GM21786 (cell line): ENCODE measurements around the gene SNAP29.
A peak's percentile ranks its signal among the peaks of the same experiment; 100 is the strongest.
"Not testable (repeated sequence)": the region's sequence is repeated elsewhere in the genome, so short reads cannot be mapped to it uniquely, and the experiment has no call there.

Experiments used
- ATAC-seq: cut with Tn5 transposase; IDR thresholded peaks from one replicate; pipeline ENCODE4 v1.9.1; 2021; ENCODE audit not compliant: unreplicated experiment

SNAP29 gene

DNA sequence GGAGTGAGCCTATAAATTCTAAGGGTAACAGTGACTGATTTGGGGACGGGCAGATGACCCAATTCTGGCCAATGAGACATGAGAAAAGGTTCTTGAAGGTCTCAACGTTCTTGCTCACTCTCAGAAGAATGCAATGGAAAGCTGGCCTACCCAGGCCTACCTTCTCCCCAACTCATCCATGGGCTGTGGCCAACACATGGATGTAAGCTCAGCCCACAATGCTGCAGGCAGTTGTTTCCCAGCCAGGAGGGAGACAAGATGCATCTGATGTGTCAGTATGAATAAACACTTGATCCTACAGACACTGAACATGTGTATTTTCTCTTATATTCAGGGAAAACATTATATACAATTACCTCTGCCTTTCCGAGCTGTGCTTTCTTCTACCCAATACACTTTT is 24.6 kb upstream of the SNAP29 start:
- no peak for ATAC-seq

DNA sequence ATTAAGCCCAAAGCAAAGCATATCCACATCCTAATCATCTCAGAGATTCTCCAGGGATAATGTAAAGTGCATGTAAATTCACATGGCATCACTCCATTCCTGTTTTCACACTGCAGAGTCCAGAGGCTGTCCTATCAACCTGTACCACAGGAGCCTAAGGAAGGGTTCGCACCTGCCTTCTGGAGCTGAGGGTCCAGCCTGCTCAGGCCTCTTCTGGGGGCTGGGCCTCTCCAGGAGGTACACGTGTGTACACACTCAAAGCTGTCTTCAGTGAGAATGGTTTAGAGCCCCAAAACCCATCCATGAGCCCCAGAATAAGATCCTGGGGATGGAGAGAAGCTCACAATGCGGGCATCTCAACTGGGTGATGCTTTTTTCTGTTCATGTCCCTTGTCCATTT is 24.1 kb upstream of the SNAP29 start:
- no peak for ATAC-seq

DNA sequence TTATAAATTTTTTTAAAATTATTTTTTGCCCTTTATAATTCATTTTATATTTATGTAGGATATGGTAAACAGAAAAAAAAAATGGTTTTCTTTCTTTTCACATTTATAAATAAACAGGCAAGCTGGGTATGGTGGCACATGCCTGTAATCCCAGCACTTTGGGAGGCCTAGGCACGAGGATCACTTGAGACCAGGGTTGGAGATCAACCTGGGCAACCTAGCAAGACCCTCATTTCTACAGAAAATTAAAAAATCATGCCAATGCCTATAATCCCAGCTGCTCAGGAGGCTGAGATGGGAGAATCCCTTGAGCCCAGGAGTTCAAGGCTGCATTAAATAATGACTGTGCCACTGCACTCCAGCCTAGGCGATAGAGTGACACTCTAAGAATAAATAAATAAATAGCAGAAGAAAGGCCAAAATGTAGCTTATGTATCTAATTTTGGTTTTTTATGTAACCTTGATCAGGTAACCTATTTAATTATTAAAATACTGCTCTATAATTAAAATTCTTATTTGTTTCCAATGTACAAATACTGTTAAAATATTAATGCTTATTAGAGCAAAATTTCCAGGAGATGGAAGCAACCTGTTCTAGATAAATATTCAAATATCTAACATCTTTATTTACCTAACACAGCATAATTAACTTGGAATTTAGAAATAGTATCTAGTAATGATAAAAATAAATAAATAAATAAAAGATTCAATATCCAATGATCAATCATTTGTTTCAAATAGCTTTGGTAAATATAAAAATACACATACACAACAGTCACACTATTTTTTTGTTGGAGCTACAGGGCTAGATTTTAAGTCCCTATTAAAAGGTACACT is 21.6 kb upstream of the SNAP29 start:
- no peak for ATAC-seq

DNA sequence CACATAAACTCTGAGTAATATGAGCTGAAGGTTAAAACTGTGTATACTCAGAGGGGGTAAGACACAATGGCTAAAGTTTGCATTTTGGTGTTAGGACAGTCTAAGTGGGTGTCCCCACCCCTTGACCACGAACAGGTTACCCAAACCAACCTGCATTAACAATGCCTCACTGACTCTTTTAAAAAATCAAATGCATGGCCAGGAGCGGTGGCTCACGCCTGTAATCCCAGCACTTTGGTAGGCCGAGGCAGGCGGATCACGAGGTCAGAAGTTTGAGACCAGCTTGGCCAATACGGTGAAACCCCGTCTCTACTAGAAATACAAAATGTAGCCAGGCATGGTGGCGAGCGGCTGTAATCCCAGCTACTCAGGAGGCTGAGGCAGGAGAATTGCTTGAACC is 19.5 kb upstream of the SNAP29 start:
- not testable (repeated sequence) for ATAC-seq

DNA sequence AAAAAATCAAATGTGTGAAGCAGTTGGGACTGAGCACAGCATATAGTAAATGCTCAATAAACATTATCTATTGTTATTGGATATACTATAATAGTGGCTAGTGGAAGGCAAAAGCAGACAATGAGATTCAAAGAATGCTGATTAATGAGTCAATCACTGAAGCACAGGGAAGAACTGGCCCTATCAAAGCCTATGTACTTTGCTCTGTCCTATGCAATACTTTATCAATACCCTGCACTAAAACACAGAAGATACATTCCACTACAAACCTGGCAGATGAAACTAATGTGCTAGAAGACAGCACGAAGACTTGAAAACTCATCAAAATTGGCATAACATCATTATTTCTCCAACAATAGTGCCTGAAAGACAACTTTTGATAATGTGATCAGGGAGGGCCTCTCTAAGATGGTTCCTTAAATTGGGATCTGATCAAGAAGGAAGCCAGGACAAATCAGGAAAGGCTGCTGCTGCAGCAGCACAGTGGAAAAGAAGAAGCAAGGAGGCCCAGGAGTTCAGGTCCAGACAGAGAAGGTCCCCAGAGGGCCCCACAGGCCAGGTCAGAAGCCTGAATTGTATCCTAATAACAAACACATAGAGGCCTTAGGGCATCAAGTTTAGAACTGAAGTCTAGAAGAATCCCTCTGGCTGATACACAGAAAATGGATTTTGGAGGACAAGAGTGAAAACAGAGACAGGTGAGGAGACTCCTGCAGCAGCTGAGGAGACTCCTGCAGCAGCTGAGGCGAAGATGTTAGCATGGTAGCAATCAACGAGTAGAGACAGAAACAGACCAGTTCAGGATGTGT is 18.8 kb upstream of the SNAP29 start:
- no peak for ATAC-seq

DNA sequence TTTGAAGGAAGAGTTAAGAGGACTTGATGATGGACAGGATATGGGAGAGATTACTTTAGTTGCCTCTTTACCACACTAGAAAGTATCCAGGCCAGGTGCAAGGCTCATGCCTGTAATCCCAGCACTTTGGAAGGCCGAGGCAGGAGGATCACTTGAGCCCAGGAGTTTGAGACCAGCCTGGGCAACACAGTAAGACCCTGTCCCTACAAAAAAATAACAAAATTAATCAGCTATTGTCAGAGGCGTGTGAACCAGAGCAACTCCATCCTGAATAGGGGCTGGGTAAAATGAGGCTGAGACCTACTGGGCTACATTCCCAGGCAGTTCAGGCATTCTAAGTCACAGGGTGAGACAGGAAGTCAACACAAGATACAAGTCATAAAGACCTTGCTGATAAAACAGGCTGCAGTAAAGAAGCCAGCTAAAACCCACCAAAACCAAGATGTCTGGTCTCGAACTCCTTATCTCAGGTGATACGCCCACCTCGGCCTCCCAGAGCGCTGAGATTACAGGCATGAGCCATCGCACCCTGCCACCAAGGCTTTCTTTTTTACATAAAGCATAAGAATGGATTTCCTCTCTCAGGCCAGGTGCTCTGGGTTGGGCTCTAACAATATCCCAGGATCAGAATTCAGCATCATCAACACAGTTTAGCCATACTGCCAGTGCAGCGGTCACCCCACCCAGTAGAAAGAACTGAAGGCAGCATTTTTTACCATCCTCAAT is 18.0 kb upstream of the SNAP29 start:
- no peak for ATAC-seq

DNA sequence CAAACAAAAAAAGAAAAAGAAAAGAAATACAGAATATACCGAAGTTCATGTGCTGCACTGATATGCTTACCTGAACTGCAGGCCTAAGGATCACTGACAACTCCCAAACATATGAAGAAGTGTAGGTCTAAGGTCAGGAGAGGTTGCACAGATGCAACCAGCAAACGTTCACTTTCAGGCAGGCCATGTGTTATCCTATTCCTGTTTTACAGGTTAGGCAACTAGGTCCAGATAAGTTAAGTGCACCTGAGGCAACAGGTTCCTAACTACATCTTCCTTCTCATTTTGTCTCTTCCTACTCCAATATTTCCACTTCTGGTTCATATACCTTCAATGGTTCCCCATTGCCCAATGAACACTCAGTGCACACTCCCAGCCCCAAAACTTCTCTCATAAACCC is 15.3 kb upstream of the SNAP29 start:
- no peak for ATAC-seq

DNA sequence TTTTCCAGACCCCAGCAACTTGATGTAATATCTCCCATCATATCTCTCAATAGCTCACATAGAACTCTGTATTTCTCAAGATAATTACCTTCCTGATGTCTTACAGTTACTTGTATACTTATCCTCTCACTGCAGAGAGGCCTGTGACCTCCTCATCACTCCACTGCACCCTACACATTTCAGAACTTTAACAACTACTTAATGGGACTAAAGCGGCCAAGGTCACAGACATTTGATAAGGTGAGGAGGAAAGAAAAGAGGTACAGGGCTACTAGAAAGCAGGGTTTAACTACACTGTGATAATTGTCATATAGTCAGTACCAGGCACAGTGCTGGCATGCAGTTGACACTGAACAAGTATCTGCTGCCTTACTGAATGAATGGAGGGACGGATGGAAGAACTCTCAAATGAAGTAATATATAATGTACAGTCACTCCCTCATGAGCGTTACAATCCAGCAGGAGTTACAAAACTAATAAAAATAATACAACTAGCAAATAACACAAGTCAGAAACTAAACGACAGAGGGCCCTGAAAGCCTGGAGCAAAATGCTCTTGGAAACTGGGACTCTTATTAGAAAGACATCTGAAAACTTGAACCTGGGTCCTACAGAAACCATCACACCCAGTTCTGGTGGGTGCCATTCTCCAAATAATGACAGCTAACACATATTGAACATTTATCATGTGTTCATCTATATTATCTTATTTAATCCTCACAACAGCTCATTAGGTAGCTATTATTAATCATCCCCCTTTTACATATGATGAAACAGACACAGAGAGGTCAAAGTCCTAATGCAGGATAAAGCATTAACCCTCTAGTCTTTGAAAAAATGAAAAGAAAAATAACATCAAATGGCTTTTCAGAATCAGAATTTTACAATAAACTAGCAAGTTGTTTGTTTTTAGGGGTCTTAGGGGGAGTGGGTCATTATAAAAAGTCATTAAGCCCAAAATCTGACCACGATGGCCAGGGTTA is 14.5 kb upstream of the SNAP29 start:
- no peak for ATAC-seq

DNA sequence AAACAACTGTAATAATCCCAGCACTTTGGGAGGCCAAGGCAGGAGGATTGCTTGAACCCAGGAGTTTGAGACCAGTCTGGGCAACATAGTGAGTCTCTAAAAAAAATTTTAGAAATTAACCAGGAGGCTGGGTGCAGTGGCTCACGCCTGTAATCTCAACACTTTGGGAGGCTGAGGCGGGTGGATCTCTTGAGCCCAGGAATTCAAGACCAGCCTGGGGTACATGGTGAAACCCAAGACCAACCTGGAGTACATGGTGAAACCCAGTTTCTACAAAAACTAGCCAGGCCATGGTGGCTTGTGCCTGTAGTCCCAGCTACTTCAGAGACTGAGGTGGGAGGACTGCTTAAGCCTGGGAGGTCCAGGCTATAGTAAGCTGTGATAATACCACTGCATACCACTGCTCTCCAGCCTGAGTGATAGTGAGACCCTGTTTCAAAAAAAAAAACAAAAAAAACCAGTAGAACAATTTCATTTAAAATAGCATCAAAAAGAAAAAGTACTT is 11.4 kb upstream of the SNAP29 start:
- ATAC-seq = no peak

DNA sequence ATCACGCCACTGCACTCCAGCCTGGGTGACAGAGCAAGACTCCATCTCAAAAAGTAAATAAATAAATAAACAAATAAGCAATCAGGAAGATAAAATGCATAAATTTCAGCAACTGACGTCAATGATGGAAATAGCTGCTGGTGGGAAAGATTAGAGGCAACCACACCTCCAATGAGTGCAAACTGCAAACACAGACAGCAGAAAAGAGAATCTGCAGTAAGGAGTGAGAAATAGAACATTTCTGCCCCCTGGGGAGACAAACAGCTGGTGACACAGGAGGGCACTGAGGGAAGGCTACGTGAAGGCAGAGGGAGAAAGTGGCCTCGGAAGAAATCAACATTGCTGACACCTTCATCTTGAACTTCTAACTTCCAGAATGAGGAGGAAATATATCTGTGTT is 6.7 kb upstream of the SNAP29 start:
- no peak for ATAC-seq

DNA sequence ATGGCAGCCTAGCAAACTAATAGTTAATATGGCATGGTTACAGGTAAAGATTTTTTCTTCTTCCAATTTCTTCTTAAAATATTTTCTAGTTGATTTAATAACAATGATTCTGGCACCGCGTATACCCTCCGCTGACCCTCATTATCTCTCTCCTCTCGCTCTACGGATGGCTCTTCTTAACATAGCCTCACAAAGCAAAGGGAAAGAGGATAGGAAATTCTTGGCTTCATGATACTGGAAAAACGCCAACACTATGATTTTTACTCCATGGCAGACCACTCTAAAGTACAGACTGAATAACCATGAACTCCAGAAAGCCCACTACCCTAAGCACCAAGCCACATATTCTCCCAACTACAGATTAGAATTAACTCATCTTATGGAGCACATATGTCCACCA is 6.3 kb upstream of the SNAP29 start:
- no peak for ATAC-seq

DNA sequence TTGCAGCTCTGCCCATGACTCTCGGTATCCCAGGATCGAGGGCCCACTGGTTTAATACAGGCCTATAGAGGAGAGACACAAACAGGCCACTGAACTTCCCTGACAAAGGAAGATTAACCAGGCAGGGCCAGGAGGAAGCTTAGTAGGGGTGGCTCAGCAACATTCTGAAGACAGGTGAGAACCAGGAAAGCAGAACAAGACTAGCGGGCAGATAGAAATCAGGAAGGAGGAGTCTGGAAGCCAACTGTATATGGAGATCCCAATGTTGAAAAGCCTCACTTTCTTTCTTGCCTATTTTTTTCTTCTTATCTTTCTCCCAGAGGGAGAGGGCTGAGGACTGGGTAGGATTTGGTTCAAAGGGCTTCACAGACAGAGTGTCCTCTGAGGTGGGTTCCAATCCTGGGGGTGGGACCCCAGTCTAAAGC is 5.6 kb upstream of the SNAP29 start:
- ATAC-seq = no peak

DNA sequence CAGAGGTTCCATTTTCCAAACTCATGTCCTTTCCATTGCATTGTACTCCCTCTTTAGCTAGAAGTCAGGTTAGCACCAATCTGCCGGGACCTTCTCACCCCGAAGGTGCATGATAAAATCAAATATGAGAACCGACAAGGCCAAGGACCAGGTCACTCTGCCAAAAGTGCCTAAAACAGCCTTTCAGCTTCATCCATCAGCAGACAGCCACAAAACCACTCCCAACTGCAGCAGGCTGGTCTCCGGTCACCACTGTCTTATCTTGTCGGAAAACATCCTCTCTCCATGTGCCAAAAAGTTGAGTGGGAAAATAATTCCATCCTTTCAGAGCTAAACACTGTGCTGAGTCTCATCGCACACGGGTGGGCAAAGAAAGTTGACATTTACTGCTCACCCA is 1.6 kb upstream of the SNAP29 start:
- ATAC-seq = no peak

DNA sequence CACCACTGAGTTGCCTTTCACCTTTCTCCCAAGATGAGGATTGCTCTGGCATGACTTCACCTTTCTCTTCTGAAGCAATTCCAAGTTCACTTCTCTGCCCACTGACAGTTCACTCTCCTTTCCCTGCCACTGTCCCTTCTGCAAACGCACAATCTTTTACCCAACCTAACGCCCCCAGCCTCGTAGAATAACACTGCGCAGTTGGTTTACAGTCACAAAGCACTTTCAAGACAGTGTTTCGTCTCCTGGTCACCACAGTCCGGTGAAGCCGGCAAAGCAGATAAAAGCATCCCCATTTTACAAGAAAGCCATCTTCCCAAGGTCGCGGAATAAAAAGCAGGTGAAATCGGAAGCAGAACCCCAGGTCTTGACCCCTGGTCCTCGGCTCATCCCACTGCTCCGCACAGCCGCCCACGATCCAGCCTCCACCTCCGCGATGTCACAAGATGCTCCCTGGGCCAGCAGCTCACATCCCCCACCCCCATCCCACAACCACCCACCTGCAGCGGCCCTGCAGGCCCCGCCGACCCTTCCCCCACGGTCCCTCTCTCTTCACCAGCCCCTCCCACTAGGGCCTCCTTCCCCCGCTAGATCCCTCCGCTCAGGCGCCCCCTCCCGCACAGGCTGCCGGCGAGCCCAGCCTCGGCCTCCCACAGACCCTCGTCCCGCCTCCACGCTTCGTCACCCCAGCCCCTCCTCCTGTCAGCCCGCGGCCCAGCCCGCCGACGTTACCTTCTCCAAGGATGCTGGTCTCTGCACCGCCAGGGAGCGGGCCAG is 781 bp upstream of the SNAP29 start:
- peak; percentile 46 for ATAC-seq

DNA sequence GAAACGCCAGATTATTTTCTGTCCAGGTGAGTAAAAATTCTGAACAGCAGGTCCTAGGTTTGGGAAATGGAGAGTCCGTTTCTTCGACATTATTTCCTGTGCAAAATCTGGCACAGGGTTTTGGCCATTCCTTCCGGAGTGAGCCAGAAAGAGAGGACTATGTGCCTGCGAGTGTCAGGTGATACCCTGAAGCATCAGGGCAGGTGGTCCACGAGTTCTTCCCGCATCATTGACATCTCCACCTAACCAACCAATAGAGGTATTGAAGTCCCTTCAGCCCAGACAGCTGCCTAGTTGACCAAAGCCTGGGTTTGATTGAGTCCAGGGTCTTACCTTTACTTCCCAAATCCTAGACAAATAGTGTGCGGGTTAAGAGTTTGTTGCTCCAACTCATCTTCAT is 808 bp downstream of the SNAP29 start:
- no peak for ATAC-seq

DNA sequence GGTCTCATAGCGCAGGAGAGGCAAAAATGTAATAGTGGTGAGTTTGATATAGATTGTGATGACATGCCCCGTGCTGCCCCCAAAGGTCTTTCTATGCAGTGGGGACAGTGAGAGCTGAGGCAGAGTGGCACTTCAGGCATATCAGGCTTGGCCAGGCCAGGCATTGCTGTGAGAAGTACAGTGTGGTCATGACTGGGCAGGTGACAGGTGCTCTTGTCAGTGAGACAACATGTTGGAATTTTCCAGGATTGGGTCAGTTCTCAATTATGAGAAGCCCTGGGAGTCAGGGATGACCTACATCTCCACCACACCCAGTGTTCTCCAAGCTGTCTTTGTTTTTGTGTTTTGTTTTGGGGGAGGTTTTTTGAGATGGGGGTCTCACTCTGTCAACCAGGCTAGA is 3.7 kb downstream of the SNAP29 start:
- no peak for ATAC-seq

DNA sequence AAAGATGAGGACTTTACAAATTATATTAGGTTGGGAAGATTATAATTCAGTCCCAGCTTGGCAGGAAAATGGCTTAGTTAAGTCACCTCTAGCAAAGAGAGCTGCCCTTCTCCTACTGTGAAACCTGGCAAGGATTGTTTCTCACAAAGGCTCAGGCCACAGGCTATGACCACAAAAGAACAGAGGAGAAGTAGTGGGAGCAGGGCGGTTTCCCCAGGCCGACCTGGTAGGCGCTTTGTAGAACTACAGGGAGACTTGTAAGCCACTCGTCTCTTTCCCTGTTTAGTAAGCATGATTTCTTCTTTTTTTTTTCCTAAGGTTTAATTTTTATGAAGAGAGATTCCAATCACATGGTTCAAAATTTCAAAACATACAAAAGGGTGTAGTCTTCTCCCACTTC is 4.6 kb downstream of the SNAP29 start:
- ATAC-seq = no peak

DNA sequence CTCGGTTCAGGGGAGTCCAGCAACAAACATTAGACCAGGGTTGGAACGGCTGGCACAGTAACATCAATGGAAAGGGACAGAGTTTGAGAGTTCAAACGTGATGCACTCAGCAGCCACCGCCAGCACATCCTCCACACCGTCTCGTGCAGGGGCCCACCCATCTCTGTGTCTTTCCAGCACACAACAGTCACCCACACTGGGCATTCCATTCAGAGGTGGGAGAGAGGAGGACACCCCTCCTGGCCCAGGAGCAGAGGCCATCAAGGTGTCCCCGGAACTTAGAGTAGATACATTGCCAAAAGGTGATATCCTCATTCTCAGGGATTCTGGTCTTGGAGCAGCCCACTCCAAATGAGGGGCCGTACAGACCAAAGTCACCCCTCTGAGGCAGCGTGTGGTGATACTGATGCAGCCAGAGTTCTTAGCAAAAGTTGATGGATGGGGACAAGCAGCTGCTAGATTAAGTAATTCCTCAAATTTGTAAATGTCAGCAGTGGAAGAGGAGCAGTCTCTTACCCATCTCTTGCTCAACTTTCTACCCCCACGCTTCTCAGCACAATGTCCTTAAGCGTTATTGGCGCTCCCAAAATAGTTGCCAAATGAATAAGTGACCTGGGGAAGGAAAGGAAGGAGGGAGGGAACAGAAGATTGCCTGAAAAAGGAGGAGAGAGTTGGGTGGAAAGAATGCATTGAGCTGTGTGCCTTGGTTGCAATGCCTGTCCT is 5.5 kb downstream of the SNAP29 start:
- ATAC-seq = no peak

DNA sequence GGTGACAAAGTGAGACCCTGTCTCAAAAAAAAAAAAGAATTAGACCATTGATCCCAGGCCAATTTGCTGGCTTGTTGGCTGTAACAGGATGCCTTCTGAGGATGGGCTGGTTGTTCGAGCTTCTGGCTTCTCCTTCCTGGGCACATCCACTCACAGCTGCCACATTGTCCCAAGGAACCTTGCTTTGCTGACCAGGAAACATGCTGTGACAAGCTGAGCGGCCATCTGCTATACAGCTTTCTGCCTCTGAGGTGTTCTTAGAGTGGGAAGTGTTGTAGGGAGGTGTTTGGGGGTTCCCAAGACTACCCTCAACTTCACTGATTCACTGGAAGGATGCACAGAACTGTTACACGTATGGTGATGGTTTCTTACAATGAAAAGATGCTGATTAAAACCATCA is 6.5 kb downstream of the SNAP29 start:
- ATAC-seq = no peak
